Stomach smooth muscle (tissue), 2 donors: ENCODE results near the gene ROBO3.

ENCODE experiments used
- H3K27ac ChIP-seq: one replicate; pipeline ENCODE4 v1.7.0; 2013; ENCODE audit warnings: mild to moderate bottlenecking, low read length, inconsistent platforms
- H3K27me3 ChIP-seq, 2 donors: one replicate each; pipeline ENCODE4 v1.7.0; 2013; ENCODE audit warnings: low read length in 2 of 2; ENCODE audit not compliant: insufficient read depth in 2 of 2, control insufficient read depth in 1 of 2
- H3K36me3 ChIP-seq, 2 donors: one replicate each; pipeline ENCODE4 v1.7.0; 2013; ENCODE audit warnings: low read length in 2 of 2; ENCODE audit not compliant: control insufficient read depth in 2 of 2, insufficient read depth in 2 of 2
- H3K4me1 ChIP-seq: one replicate; pipeline ENCODE4 v1.7.0; 2013; ENCODE audit warnings: low read length; ENCODE audit not compliant: control insufficient read depth, insufficient read depth
- H3K4me3 ChIP-seq, 2 donors: one replicate each; pipeline ENCODE4 v1.7.0; 2013; ENCODE audit warnings: low read length in 2 of 2
- H3K9ac ChIP-seq, 2 donors: one replicate each; pipeline ENCODE4 v1.7.0; 2013; ENCODE audit warnings: low read length in 2 of 2, mild to moderate bottlenecking in 1 of 2
- H3K9me3 ChIP-seq, 2 donors: one replicate each; pipeline ENCODE4 v1.7.0; 2013; ENCODE audit warnings: low read length in 2 of 2; ENCODE audit not compliant: control insufficient read depth in 2 of 2
- donor health status: healthy.
- donor health status: Pancreatic carcinoma.

ROBO3 gene

DNA sequence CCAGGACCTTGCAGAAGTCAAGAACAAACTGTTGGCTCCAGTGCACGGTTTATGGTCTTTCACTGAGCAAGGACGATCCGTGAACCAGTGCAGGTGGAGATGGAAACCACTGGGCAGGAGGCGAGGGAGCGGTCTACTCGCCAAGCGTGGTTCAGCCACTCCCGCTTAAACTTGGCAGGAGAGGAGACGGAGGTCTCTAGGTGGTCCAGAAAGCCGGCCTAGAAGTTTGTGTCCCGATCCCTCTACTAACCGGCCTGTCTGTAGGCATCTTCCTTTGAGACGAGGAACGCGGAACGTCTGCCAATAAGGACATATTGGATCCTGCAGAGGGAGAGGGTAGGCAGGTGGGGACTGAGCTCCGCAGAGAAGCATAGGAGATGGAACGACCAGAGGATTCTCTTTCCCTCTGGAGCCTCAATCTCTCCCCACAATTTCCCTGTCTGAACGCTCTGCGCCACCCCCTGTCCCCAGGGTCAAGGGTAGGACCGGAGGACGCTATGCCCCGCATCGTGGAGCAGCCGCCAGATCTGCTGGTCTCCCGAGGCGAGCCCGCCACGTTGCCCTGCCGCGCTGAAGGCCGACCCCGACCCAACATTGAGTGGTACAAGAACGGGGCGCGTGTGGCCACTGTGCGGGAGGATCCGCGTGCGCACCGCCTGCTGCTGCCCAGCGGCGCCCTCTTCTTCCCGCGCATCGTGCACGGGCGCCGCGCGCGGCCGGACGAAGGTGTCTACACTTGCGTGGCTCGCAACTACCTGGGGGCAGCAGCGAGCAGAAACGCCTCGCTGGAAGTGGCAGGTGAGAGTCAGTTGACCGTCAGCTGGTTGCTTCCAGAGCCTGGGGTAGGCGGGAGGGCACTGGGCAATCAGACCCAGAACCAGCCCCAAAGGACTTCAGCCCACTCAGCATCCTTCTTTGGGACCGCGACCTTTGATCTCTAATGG, 3.4 kb downstream of the ROBO3 start:
- Histone ChIP-seq H3K4me1 (peaks cover 34% of the 10 kb centered on the region), H3K4me3 (no peak overlapping the region), H3K27ac (no peak overlapping the region), H3K9ac (no peak overlapping the region), H3K27me3 (peaks cover 84% of the 10 kb centered on the region in 2 donors), H3K9me3 (no peaks in the 10 kb centered on the region), H3K36me3 (no peaks in the 10 kb centered on the region)

DNA sequence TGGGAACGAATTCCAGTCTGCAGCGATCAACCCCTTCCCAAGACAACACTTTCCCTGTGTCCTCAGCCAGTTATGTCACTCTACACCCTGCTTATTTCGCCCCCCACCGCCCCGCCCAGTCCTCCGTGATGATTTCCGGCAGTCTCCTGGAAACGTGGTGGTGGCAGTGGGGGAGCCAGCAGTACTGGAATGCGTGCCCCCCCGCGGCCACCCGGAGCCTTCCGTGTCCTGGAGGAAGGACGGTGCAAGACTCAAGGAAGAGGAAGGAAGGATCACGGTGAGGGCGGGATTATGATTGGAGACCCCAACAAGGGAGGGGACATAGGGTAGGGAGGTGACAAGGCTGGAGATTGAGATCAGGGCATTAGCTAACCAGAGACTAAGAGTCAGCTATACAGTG, 4.1 kb downstream of the ROBO3 start:
- Histone ChIP-seq H3K27ac (no peak overlapping the region), H3K9me3 (no peaks in the 10 kb centered on the region), H3K4me1 (peaks cover 34% of the 10 kb centered on the region), H3K27me3 (peaks cover 77 to 81% of the 10 kb centered on the region in 2 donors), H3K4me3 (no peak overlapping the region), H3K9ac (no peak overlapping the region), H3K36me3 (no peaks in the 10 kb centered on the region)

DNA sequence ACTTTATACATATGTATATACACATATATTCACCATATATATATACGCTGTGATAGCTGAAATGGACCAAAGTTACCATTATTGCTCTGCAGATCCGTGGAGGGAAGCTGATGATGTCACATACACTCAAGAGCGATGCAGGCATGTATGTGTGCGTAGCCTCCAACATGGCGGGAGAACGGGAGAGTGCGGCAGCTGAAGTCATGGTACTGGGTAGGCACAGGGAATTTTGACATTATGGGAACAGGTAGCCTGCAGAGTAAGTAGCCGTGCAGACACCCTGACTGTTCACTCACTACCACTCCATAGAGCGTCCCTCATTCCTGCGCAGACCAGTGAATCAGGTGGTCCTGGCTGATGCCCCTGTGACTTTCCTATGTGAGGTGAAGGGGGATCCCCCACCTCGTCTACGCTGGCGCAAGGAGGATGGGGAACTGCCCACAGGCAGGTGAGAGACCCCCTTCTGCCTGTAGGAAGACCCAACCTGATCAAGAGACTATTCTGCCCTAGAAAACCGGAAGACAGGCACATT, 4.7 kb downstream of the ROBO3 start:
- Histone ChIP-seq H3K27me3 (peaks cover 72 to 75% of the 10 kb centered on the region in 2 donors), H3K9ac (no peak overlapping the region), H3K27ac (no peak overlapping the region), H3K36me3 (no peaks in the 10 kb centered on the region), H3K4me1 (peaks cover 29% of the 10 kb centered on the region), H3K4me3 (no peak overlapping the region), H3K9me3 (no peaks in the 10 kb centered on the region)

DNA sequence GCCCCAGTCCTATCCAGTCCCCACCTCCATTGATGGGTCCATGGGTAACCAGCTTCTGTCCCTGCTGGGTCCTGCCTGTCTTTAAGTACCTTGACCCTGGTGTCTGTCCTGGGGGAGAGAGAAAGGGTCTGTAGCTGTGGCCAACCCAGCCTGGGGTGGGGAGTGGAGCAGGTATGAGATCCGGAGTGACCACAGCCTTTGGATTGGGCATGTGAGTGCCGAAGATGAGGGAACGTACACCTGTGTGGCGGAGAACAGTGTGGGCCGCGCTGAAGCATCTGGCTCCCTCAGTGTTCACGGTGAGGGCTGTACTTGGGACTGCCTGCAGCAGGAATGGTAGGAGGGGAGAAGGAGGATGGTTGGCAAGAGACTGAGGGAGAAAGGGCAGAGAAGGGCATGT, 5.2 kb downstream of the ROBO3 start:
- Histone ChIP-seq H3K9ac (no peak overlapping the region), H3K9me3 (no peaks in the 10 kb centered on the region), H3K27me3 (peaks cover 70% of the 10 kb centered on the region in 2 donors), H3K4me3 (no peak overlapping the region), H3K27ac (no peak overlapping the region), H3K36me3 (no peaks in the 10 kb centered on the region), H3K4me1 (peaks cover 26% of the 10 kb centered on the region)

DNA sequence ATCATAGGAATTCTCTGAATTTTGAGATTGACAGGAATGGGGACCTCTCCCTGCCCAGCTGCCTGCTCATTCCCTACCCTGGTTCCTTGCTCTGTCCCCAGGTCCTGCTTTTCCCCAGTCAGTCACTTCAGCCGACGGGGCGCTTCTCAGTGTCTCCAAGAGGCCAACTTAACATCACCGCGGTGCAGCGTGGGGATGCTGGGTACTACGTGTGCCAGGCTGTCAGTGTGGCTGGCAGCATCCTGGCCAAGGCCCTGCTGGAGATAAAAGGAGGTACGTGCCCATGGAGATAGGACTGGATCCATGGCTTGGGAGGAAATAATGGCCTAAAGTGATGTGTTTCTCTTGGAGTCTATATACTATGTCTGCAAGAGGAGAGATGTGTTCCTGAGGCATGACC, 7.0 kb downstream of the ROBO3 start:
- H3K9ac ChIP-seq, result no peak overlapping the region
- no peak overlapping the region for H3K4me3 ChIP-seq
- no peaks in the 10 kb centered on the region for H3K36me3 ChIP-seq
- peaks cover 27% of the 10 kb centered on the region for H3K4me1 ChIP-seq
- no peaks in the 10 kb centered on the region for H3K9me3 ChIP-seq
- H3K27me3 ChIP-seq, result peaks cover 51 to 52% of the 10 kb centered on the region in 2 donors
- no peak overlapping the region for H3K27ac ChIP-seq

DNA sequence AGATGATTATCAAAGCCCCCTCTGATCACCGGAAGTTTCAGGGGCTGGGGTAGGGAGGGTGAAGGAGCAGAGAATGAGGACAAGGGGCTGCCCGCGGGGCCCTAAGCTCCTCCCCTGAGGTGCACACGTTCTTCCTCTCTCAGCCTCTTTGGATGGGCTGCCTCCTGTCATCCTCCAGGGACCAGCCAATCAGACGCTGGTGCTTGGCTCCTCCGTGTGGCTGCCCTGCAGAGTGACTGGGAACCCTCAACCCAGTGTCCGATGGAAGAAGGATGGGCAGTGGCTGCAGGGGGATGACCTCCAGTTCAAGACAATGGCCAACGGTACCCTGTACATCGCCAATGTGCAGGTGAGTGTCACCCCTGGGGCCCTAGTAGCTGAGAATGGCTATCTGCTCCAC, 7.5 kb downstream of the ROBO3 start:
- Histone ChIP-seq H3K27ac (no peak overlapping the region), H3K4me1 (peaks cover 28% of the 10 kb centered on the region), H3K9me3 (no peaks in the 10 kb centered on the region), H3K27me3 (peaks cover 49 to 50% of the 10 kb centered on the region in 2 donors), H3K9ac (no peak overlapping the region), H3K36me3 (no peaks in the 10 kb centered on the region), H3K4me3 (no peak overlapping the region)

DNA sequence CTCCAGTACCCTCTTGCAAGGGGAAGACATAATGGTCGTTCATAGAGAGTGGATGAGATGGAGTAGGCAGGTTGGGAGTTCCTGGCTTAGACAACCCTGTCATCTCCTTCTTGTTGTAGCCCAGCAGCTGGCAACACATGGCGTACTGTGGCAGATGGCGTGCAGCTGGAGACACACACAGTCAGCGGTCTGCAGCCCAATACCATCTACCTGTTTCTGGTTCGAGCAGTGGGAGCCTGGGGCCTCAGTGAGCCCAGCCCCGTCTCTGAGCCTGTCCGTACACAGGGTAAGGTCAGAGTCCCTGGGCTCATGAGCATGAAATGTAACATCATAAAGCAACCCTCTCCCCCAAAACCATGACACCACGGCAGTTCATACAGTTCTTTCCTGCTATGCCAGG, 8.7 kb downstream of the ROBO3 start:
- H3K36me3 ChIP-seq, result no peaks in the 10 kb centered on the region
- H3K9me3 ChIP-seq, result no peaks in the 10 kb centered on the region
- peaks cover 37 to 38% of the 10 kb centered on the region in 2 donors for H3K27me3 ChIP-seq

DNA sequence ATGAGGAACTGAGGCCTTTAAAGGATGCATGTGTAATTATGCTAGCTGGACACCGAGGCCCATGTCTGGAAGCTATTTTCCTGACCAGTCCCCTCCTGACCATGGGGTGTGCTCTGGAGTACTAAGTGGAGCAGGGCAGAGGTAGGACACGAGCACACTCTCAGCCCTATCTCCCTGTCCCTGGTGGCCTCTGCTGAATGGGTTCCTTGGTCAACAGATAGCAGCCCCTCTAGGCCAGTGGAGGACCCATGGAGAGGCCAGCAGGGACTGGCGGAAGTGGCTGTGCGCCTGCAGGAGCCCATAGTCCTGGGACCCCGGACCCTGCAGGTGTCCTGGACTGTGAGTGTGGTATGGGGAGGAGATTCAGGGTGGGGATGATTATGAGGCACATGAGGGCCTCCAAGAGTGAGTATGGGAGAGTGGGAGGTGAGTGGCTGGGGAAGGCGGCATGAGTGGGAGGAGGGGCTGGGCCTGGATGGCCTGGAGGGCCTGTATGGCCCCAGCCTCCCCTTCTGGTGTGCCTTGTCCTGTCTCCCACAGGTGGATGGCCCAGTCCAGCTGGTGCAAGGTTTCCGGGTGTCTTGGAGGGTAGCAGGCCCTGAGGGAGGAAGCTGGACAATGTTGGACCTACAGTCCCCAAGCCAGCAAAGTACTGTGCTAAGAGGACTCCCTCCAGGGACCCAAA, 9.5 kb downstream of the ROBO3 start:
- Histone ChIP-seq H3K9me3 (no peaks in the 10 kb centered on the region), H3K9ac (no peak overlapping the region), H3K4me3 (no peak overlapping the region), H3K36me3 (no peaks in the 10 kb centered on the region), H3K27me3 (peaks cover 30 to 31% of the 10 kb centered on the region in 2 donors), H3K4me1 (peaks cover 22% of the 10 kb centered on the region), H3K27ac (no peak overlapping the region)

More for the DNA sequence above, 8.7 kb downstream of the ROBO3 start:
- H3K27ac ChIP-seq, result no peak overlapping the region
- H3K4me3 ChIP-seq, result no peak overlapping the region
- H3K9ac ChIP-seq, result no peak overlapping the region
- H3K4me1 ChIP-seq, result peaks cover 22% of the 10 kb centered on the region

DNA sequence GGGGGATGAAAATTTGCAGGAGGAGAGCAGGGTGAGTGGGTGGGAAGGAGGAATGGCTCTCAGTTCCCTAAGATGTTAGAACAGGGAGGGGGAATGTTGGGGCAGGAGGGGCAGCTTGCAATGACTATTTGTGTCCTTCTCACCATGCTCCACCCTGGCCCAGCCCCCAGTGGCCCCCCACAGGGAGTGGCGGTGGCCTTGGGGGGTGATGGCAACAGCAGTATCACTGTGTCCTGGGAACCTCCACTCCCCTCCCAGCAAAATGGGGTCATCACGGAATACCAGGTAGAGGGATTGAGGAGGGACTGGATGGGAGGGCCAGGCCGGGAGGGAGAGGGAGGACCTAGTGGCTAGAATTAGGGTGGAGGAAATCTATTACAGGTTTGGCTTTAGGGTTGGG, 10.2 kb downstream of the ROBO3 start:
- no peaks in the 10 kb centered on the region for H3K36me3 ChIP-seq
- peak overlapping the region; percentile 51 to 69 for H3K9ac ChIP-seq
- H3K27me3 ChIP-seq, result peaks cover 23 to 24% of the 10 kb centered on the region in 2 donors
- H3K4me1 ChIP-seq, result peaks cover 22% of the 10 kb centered on the region
- no peak overlapping the region for H3K27ac ChIP-seq
- peak overlapping the region; percentile 68 to 81 for H3K4me3 ChIP-seq
- no peaks in the 10 kb centered on the region for H3K9me3 ChIP-seq

DNA sequence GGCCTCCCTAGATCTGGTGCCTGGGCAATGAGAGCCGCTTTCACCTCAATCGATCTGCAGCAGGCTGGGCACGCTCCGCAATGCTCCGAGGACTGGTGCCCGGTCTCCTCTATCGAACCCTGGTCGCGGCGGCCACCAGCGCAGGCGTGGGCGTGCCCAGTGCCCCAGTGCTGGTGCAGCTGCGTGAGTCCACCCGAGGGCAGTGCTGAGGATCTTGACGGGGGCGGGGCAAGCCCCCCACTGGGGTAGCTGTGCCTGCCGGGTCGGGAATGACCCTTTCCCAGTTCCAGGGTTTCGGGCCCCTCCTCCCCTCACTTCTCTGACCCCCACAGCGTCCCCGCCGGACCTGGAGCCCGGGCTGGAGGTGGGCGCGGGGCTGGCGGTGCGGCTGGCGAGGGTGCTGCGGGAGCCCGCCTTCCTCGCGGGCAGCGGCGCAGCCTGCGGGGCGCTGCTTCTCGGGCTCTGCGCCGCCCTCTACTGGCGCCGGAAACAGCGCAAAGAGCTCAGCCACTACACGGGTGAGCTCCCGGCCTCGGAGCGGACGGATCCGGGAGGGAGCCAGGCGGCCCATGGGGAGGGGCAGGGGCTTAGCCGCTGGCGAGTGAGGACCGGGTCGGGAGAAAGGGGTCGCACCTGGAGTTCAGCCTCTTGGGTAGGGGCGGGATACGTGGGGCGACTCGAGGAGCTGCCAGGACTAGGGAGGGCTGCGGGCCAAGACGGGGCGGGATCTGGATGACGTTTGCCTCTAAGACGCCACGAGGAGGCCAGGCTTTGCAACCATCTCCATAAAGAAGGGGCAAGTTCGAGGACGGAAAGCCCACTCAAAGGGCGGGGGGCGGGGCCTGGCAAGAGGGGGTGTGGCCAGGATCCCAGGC, 10.9 kb downstream of the ROBO3 start:
- peak overlapping the region; percentile 80 for H3K27ac ChIP-seq
- H3K36me3 ChIP-seq, result no peaks in the 10 kb centered on the region
- H3K4me1 ChIP-seq, result peaks cover 22% of the 10 kb centered on the region
- H3K4me3 ChIP-seq, result peak overlapping the region; percentile 68 to 81
- H3K9ac ChIP-seq, result peak overlapping the region; percentile 69 to 82
- H3K27me3 ChIP-seq, result peaks cover 18 to 21% of the 10 kb centered on the region in 2 donors
- H3K9me3 ChIP-seq, result no peaks in the 10 kb centered on the region
